Measurements from ENCODE around the gene RAC3.

RAC3 gene

DNA sequence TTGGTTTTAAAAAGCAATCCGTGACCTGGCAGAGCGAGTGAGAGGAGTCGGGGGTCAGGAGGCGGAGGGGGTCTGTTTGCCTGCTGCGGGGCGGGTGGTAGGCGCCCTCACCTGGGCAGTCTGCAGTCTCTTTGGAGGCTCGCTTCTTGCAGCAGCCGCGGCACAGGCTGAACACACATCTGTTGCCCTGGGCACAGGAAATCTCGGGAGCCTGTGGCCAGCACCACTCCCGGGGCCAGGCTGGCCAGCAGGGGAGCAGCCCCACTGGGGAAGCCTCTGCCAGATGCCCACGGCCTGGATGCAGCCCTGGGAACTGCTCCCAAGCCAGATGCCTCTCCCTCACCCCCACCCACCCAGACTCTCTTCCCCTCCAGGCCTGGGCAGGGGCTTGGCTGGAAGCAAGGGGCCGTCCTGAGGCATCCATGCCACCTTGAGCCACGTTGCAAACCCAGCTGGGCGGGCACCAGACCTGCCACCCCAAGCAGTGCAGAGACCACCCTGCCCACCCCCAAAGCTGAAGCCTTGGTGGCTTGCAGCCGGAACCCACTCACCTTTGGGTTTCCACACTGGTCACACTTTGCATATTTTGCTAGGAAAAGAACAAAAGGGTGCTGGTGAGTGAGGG is 26.9 kb downstream of the RAC3 start:
- DNase-seq = no peak

DNA sequence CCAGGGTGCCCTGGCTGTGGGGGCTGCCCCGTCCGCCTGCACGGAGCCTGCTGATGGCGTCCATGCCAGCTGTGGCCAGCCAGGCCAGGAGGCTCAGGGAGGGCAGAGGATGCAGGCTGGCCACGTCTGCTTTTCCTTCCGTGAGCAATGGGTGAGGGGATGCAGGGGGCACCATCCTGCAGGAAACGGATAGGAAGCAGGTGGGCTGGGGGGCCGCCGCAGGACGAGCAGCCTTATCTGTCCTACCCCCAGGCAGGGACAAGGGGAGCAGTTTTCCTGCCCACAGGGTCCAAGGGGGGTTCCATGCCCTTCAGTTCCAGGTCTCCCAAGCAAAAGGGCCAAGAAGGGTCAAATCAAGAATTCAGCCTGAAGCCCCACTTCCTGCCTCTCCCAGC is 27.4 kb downstream of the RAC3 start:
- no peak for DNase-seq

- no peak for DNase-seq
Measured at GRCh38 chr17:82059272-82060000, 28.0 kb downstream of the RAC3 start.

GRCh38 chr17:82060001-82060380 is 28.5 kb downstream of the RAC3 start:
- no peak for DNase-seq

GRCh38 chr17:82060614-82061013 is 29.1 kb downstream of the RAC3 start:
- no peak for DNase-seq

- no peak for DNase-seq
Measured at GRCh38 chr17:82061047-82061925, 29.8 kb downstream of the RAC3 start.

DNA sequence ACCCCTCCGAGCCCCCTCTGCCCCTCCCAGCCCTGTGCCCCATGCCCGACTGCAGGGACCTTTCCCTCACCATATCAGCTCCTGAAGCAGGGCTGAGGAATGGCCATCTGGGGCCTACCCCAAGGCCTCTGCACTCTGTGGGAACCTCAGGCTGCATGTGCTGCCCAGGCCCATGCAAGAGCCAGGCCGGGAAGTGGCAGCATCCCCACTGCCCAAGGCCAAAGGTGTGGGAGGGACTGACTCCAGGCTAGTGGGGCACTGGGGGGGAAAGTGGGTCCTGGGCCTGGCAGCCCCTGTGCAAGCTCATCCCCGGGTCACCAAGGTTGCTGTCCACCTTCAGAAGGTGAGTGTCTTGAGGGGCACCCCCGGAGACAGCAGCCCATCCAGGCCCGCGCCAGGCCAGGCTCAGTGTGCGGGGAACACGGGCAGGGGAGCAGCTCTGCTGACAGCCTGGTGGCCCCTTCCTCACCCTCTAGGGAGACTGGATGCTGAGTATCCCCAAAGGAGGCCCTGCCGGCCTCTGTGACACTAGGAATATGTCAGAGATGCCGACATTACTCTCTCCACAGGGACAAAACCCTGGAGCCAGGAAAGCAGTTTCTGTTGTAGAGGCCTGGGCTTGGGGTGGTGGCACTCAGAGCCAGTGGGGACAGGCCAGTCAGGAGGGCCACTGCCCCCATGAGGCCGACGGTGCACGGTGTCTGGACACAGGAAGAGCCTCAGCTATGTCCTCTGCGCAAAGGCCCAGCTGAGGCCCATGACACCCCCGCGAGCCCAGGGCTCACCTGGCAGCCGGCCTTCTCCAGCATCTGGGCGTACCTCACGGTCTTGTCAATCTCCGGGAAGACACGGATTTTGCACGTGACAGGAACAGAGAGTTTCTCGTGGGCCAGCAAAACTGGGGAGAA is 30.9 kb downstream of the RAC3 start:
- no peak for DNase-seq

GRCh38 chr17:82062984-82063368 is 31.5 kb downstream of the RAC3 start:
- no peak for DNase-seq

DNA sequence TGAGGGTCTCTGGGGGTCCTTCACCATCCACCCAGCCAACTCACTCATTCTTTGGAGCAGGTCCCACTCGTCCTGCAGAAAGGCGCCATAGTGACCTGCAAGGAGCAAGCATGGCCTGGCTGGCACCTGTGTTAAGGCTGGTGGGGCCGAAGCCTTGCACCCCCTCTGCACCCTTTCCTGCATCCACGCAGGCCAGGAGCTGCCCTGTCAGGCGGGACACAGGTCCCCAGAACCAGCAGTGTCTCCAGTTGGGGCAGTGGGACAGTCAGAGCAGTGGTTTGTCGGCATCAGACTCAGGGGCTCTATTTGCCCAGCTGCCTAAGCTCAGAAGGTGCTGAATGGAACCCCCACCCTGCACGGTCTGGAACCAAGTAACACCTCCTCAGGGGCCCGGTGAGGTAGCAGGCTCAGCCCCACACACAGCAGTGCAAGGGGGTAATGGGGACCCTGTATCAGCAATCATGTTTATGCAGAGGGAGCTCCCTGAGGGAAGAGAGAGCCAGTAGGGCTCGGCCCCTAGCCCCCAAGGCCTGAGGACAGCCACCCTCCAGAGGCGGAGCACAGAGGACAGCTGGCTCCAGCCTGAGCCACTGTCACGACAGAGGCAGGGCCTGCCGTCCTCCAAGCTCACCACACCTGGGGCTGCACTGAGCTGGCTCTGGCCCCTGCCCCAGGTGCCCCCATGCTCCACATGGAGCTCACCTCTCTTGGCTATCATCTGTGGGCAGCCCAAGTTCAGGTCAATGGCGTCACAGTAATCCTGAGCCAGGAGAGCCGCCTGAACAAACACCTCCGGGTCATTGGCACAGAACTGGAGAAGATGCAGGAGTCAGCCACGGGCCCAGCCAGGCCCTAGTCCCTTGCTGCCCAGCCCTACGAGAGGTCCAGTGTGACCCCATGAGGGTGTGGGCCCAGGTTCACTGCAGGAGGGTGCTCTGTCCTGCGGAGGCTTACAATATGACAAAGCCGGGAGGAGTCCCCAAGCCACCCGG is 32.2 kb downstream of the RAC3 start:
- DNase-seq = no peak

GRCh38 chr17:82064433-82065192 is 33.1 kb downstream of the RAC3 start:
- DNase-seq = no peak

DNA sequence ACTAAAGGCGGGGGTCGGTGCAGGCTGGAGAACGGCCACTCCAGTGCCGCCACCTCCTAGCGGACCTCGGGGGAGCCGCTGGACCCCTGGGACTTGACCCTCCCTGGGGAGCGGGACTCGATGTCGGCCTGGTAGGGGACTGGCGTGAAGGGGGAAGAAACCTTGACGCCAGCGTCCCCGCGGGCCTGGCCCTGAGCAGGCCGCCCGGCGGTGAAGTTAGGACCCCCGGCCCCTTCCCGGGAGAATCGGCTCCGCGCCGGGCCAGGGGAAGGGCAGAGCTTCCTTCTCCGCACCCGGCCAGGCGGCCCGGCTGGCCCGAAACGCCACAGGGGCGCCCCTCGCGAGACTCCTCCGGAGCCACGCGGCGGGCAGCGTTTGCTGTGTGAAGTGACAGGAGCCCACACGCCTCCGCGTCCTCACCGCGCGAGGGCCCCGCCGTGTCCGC is 33.7 kb downstream of the RAC3 start:
- DNase-seq = no peak

GRCh38 chr17:82065638-82066303 is 34.3 kb downstream of the RAC3 start, which contains the start of gene DUS1L:
Gene DUS1L, minus strand, starts transcription at chr17:82065804. Its CDS starts 745 bp downstream, at chr17:82065059.
- DNase-seq = peak; percentile 61

- DNase-seq = no peak
Measured at GRCh38 chr17:82070611-82071010, 39.1 kb downstream of the RAC3 start.

- no peak for DNase-seq
Measured at GRCh38 chr17:82072827-82073226, 41.3 kb downstream of the RAC3 start.

GRCh38 chr17:82073446-82073845 is 42.0 kb downstream of the RAC3 start:
- no peak for DNase-seq

DNA sequence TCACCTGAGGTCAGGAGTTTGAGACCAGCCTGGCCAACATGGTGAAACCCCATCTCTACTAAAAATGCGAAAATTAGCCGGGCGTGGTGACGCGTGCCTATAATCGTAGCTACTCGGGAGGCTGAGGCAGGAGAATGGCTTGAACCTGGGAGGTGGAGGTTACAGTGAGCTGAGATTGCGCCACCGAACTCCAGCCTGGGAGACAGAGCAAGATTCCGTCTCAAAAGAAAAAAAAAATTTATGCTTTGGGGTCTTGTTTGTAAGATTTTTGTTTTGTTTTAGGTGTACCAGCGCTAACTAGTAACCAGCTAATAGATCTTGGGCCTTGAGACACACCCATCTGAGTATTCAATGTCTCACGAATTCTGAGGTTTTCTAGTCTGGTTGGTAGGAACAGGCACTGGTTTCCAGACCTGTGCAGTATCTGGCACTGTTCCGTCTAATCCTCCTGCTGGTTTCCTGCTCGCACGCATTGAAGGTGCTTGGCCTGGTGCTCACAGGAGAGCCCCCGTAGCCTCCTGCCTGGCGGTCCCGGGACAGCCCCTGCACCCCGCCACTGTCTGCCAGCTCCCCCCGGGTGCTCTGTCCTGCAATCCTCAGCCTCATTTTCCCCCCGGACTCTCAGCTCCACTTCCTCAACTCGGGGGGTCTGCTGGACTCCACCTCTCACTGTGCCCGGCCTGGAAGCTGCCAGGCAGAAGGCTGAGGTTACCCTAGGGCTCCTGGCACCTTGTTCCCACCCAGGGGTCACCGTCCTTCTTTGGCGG is 44.7 kb downstream of the RAC3 start:
- DNase-seq = no peak

DNA sequence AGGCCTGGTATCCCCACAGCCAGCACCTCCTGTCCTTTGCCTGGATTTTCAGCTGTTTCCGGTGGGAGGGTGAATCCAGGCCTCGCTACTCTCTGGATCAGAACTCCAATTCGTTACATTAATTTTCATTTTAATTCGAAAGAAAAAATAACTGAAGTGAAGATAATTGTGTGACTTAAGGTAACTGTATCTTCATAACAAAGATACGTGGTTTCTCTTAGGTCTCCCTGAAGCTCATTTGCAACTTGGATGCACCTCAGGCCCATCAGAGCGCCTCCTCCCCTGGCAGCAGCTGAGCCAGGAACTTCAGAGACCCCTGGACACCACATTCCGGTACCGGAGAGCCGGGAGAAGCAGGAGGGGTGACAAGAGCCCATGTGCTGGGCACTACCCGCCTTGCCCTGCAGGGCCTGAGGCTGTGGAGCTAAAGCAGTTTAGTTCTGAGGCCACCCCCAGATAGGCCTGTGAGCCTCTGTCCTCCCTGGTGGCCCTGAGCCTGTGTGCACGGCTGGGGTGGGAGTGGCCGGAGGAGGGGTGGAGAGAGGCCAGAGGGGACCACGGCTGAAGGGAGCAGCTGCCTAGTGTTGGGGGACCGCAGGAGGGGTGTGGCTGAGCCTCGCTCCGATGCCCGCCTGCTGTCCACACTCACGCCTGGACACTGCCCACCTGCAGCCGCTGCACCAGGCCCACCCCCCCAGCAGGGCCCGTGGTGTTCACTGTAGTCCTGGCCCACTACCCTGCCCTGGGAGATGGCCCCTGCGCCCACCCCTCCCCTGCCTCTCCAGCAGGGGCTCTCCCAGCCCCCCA is 45.5 kb downstream of the RAC3 start:
- no peak for DNase-seq
